K562 (cell line): Measurements from ENCODE around the gene ACTN3.
A peak's percentile ranks its signal among the peaks of the same experiment; 100 is the strongest.

Experiments used
- MEIS2 ChIP-seq: fragments of 450-650 bp; IDR thresholded peaks from 2 replicates; pipeline ENCODE4 v1.6.1; 2014; ENCODE audit warnings: mild to moderate bottlenecking; ENCODE audit not compliant: partially characterized antibody
- NFRKB ChIP-seq: fragments of 450-650 bp; IDR thresholded peaks from 2 replicates; pipeline ENCODE4 v1.6.1; 2016; ENCODE audit warnings: low read depth
- RBM25 ChIP-seq: fragments of 200-400 bp; formaldehyde crosslinking; IDR thresholded peaks from 2 replicates; pipeline ENCODE4 v1.6.1; 2018; ENCODE audit warnings: low read length, low read depth, moderate library complexity; ENCODE audit not compliant: severe bottlenecking
- SMARCB1 ChIP-seq: IDR thresholded peaks from 2 replicates; pipeline ENCODE4 v1.6.1; 2011; ENCODE audit warnings: improper control_type of control experiment, low read depth; ENCODE audit not compliant: insufficient read length

GRCh38 chr11:66510271-66510989 is 36.3 kb upstream of the ACTN3 start, which contains the start of gene BBS1:
- TF ChIP-seq MEIS2 = no peak
- no peak for TF ChIP-seq SMARCB1
- 0 out of 2 replicates have a peak, but pooled peaks have one; percentile 66 for TF ChIP-seq NFRKB
- TF ChIP-seq RBM25 = no peak
